Panc1 (cell line): Measurements from ENCODE around the gene SPINK9. TPM values are rescaled to one million over a fixed set of nuclear protein-coding genes. Genes with fewer than 3 reads are reported as not detected.

Experiments
- ATAC-seq: fragments of 200-7000 bp; cut with Tn5 transposase; 2 replicates; pipeline ENCODE4 v1.9.1; 2020; ENCODE audit warnings: mild to moderate bottlenecking, moderate library complexity
- BruUV-seq: library from RNA; stranded (reverse); fragments of 400-500 nt; replicated peaks from 2 replicates; lab custom pipeline; 2021; lab: Mats Ljungman, UMichigan
- CTCF ChIA-PET: fragments of 300-600 bp; sonication (Branson Sonifier 250); formaldehyde crosslinking; loops from one replicate; lab custom pipeline; 2022; ENCODE audit warnings: antibody characterized with exemption; lab: Charles Lee
- POLR2A ChIA-PET: fragments of 300-600 bp; sonication (Branson Sonifier 250); formaldehyde crosslinking; loops from one replicate; lab custom pipeline; 2022; ENCODE audit warnings: antibody characterized with exemption; lab: Charles Lee
- DNase-seq: peaks from one replicate; pipeline ENCODE4 v3.0.0-alpha.2; 2010; ENCODE audit warnings: low read depth, low spot score
- H3K27ac ChIP-seq: 2 replicates; pipeline ENCODE4 v1.5.1; 2011; ENCODE audit warnings: mild to moderate bottlenecking, low read length, inconsistent platforms
- H3K27me3 ChIP-seq: fragments of 200-500 bp; sonication (Bioruptor generic); 2 replicates; pipeline ENCODE4 v1.6.0; 2014; ENCODE audit warnings: low read length, inconsistent platforms; ENCODE audit not compliant: control insufficient read depth, insufficient read depth
- H3K36me3 ChIP-seq: fragments of 200-500 bp; sonication (Bioruptor generic); 2 replicates; pipeline ENCODE4 v1.5.1; 2014; ENCODE audit warnings: inconsistent platforms, mild to moderate bottlenecking, low read length, moderate library complexity; ENCODE audit not compliant: control insufficient read depth, insufficient read depth
- H3K4me1 ChIP-seq: 2 replicates; pipeline ENCODE4 v1.5.1; 2011; ENCODE audit warnings: inconsistent platforms, mild to moderate bottlenecking, low read length, moderate library complexity; ENCODE audit not compliant: control insufficient read depth, insufficient read depth
- H3K4me3 ChIP-seq, 2 experiments: 2 replicates each; pipeline ENCODE4 v1.5.1; 2011 to 2012; ENCODE audit warnings: low read depth in 2 of 2, low read length in 2 of 2, mild to moderate bottlenecking in 2 of 2, inconsistent platforms in 1 of 2, moderate library complexity in 1 of 2
- H3K9me3 ChIP-seq: fragments of 200-500 bp; sonication (Bioruptor generic); 2 replicates; pipeline ENCODE4 v1.5.1; 2014; ENCODE audit warnings: low read depth, mild to moderate bottlenecking, inconsistent platforms, low read length, moderate library complexity; ENCODE audit not compliant: control insufficient read depth, insufficient read depth
- POLR2AphosphoS5 ChIP-seq: IDR thresholded peaks from 2 replicates; pipeline ENCODE4 v1.6.1; 2012; ENCODE audit warnings: mild to moderate bottlenecking, low read depth, low read length, moderate library complexity
- SIN3A ChIP-seq: IDR thresholded peaks from 2 replicates; pipeline ENCODE4 v1.6.1; 2012; ENCODE audit warnings: low read depth, mild to moderate bottlenecking, low read length, moderate library complexity, borderline replicate concordance; ENCODE audit not compliant: insufficient read depth
- TCF7L2 ChIP-seq: IDR thresholded peaks from 2 replicates; pipeline ENCODE4 v1.6.1; 2011; ENCODE audit warnings: mild to moderate bottlenecking, low read depth, low read length, inconsistent platforms
- in situ Hi-C: cut with HindIII; loops from 2 replicates; pipeline ENCODE4 v1.10.0; 2016; ENCODE audit warnings: low sequenced_read_pairs, low pct_unique_long_range_greater_than_20kb
- intact Hi-C: fragments of 100-400 bp; cut with micrococcal nuclease; formaldehyde crosslinking; loops from one replicate; pipeline ENCODE4 v1.10.0; 2022; ENCODE audit not compliant: unreplicated experiment
- total RNA-seq: library from RNA; stranded (reverse); gene quantifications from one replicate; pipeline ENCODE4 v1.2.1, GENCODE V29; 2021; ENCODE audit not compliant: unreplicated experiment
- TF ChIP-seq, protein P1 (sequence below): fragments of 450-650 bp; IDR thresholded peaks from 2 replicates; pipeline ENCODE4 v1.5.1; 2017; ENCODE audit warnings: mild to moderate bottlenecking
- TF ChIP-seq, protein P2 (sequence below), 2 experiments: IDR thresholded peaks; 2 replicates each; pipeline ENCODE4 v1.6.1; 2011 to 2012; ENCODE audit warnings: low read depth in 2 of 2, control low read depth in 1 of 2, low read length in 1 of 2, mild to moderate bottlenecking in 1 of 2, moderate library complexity in 1 of 2; ENCODE audit not compliant: insufficient read depth in 1 of 2

The SPINK9 gene
- total RNA-seq, 1 experiment from 2014 or later: not detected

DNA sequence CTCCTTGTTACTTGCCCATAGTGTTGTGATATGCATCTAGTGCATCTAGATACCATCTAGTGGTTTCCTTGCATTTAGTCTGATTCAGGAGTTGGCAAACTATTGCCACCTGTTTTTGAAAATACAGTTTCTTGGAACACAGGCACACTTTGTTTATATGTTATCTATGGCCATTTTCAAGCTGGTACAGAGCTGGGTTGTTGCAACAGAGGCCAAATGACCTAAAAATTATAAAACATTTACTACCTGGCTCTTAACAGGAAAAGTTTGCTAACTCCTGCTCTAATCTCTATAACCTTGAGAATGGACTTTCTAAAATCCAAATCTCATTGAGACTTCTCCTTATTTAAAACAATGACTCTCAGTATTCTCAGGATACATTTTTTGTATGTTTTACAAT is 29.0 kb downstream of the SPINK9 start:
- ATAC-seq: no peak

DNA sequence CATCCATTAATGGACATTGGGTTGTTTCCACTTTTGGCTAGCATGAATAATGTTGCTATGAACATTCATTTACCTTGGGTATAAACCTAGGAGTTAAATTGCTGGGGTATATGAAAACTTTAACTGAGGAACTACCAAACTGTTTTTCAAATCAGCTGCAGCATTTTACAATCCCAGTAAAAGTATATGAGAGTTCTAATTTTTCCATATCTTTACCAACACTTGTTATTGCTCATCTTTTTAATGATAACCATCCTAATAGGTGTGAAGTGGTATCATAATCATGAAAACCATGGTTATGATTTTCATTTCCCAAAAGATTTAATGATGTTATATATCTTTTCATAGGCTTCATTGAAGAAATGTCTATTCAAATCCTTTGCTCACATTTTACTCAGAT is 32.9 kb downstream of the SPINK9 start:
- Histone ChIP-seq H3K9me3 (peaks cover 3% of the 10 kb centered on the region; the same call in 1 of the 2 replicates), H3K4me1 (no peaks in the 10 kb centered on the region; the same call in 1 of the 2 replicates), H3K27me3 (no peaks in the 10 kb centered on the region; the same call in 1 of the 2 replicates), H3K4me3 (no peak overlapping the region), H3K36me3 (no peaks in the 10 kb centered on the region), H3K27ac (no peak overlapping the region)
- POLR2A ChIA-PET: no interaction called here
- DNase-seq (no peak), ATAC-seq (no peak)
- intact Hi-C loops: no loop called here
- CTCF ChIA-PET: no interaction called here
- in situ Hi-C loops: no loop called here
- BruUV-seq: no TSS peak
- TF ChIP-seq, protein P1, sequence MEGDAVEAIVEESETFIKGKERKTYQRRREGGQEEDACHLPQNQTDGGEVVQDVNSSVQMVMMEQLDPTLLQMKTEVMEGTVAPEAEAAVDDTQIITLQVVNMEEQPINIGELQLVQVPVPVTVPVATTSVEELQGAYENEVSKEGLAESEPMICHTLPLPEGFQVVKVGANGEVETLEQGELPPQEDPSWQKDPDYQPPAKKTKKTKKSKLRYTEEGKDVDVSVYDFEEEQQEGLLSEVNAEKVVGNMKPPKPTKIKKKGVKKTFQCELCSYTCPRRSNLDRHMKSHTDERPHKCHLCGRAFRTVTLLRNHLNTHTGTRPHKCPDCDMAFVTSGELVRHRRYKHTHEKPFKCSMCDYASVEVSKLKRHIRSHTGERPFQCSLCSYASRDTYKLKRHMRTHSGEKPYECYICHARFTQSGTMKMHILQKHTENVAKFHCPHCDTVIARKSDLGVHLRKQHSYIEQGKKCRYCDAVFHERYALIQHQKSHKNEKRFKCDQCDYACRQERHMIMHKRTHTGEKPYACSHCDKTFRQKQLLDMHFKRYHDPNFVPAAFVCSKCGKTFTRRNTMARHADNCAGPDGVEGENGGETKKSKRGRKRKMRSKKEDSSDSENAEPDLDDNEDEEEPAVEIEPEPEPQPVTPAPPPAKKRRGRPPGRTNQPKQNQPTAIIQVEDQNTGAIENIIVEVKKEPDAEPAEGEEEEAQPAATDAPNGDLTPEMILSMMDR: no peak
- TF ChIP-seq SIN3A (no peak), TCF7L2 (no peak)

More for the DNA sequence above, 29.0 kb downstream of the SPINK9 start:
- CTCF ChIA-PET: no interaction called here
- Histone ChIP-seq H3K27ac (no peak overlapping the region), H3K36me3 (no peaks in the 10 kb centered on the region), H3K4me3 (no peak overlapping the region), H3K4me1 (no peaks in the 10 kb centered on the region; the same call in 1 of the 2 replicates), H3K9me3 (peaks cover 3% of the 10 kb centered on the region; the same call in 1 of the 2 replicates), H3K27me3 (no peaks in the 10 kb centered on the region)
- no peak for TF ChIP-seq SIN3A
- TF ChIP-seq, protein P2, sequence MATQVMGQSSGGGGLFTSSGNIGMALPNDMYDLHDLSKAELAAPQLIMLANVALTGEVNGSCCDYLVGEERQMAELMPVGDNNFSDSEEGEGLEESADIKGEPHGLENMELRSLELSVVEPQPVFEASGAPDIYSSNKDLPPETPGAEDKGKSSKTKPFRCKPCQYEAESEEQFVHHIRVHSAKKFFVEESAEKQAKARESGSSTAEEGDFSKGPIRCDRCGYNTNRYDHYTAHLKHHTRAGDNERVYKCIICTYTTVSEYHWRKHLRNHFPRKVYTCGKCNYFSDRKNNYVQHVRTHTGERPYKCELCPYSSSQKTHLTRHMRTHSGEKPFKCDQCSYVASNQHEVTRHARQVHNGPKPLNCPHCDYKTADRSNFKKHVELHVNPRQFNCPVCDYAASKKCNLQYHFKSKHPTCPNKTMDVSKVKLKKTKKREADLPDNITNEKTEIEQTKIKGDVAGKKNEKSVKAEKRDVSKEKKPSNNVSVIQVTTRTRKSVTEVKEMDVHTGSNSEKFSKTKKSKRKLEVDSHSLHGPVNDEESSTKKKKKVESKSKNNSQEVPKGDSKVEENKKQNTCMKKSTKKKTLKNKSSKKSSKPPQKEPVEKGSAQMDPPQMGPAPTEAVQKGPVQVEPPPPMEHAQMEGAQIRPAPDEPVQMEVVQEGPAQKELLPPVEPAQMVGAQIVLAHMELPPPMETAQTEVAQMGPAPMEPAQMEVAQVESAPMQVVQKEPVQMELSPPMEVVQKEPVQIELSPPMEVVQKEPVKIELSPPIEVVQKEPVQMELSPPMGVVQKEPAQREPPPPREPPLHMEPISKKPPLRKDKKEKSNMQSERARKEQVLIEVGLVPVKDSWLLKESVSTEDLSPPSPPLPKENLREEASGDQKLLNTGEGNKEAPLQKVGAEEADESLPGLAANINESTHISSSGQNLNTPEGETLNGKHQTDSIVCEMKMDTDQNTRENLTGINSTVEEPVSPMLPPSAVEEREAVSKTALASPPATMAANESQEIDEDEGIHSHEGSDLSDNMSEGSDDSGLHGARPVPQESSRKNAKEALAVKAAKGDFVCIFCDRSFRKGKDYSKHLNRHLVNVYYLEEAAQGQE (IDR thresholded peaks at IDR 0.05; ENCODE audit: insufficient read depth in 1 of 2, low read depth in 2 of 2, low read length in 1 of 2): no peak
- no TSS peak for BruUV-seq
- no peak for DNase-seq
- intact Hi-C loops (no loop called here), in situ Hi-C loops (no loop called here)
- POLR2A ChIA-PET: no interaction called here

DNA sequence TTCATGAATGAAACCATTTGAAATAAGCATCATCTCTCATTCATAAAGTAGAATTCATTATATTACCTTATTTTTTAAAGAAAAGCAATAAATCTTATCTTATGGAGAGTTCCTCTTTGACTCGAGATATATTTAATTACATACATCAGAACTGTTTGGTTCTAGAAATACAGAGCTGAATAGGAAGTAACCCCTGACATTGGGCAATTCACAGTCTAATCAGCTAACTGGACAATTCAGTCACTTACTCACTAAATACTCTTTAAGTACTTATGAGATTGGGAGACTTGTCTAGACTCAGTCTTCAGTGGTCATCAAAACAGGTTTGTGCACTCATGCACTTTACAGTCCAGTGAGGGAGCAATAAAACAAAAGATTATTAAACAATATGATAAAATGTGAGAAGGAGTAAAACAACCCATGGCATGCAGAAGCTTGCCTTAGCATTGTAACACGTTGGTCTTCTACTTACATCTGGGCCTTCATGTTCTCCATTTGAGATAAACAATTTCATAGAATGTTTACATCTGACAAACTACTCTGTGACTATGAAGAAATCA is 36.9 kb downstream of the SPINK9 start:
- intact Hi-C loops (loop anchor here (5.0 kb wide), 2 partner anchors 80 to 425 kb away; no protein-coding TSS in a partner anchor), in situ Hi-C loops (no loop called here)
- no TSS peak for BruUV-seq
- Histone ChIP-seq H3K36me3 (no peaks in the 10 kb centered on the region; the same call in 1 of the 2 replicates), H3K27me3 (no peaks in the 10 kb centered on the region; the same call in 1 of the 2 replicates), H3K9me3 (peaks cover 3% of the 10 kb centered on the region; the same call in 1 of the 2 replicates), H3K27ac (no peak overlapping the region), H3K4me3 (no peak overlapping the region), H3K4me1 (no peaks in the 10 kb centered on the region)
- no peak for ATAC-seq
- no peak for DNase-seq
- ChIA-PET POLR2A (no interaction called here), CTCF (no interaction called here)
- TF ChIP-seq TCF7L2 (no peak), POLR2AphosphoS5 (no peak), SIN3A (no peak)
- TF ChIP-seq, protein P1: no peak
- TF ChIP-seq, protein P2 (IDR thresholded peaks at IDR 0.05; ENCODE audit: insufficient read depth in 1 of 2, low read depth in 2 of 2, low read length in 1 of 2): no peak
